Measurements from ENCODE around the gene BRD2.

Gene BRD2

DNA sequence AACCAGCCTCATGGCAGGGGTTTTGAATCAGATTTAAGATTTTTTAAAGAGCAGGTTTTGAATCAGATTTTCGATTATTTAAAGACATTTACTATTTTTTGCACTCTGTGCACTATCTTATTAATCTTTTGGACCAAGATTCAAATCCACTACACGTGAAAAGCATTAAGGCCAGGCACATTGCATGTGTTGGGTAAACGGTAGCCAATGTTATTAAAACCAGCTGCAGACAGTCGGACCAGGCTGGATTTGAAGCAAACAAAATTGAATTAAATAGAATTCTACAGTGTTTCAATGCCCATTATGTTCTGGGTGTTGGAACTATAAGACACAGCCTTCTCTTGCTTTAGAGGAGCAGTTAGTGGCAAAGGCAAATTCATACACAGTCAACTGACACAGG, 33.3 kb downstream of the BRD2 start:
- no peak for DNase-seq

DNA sequence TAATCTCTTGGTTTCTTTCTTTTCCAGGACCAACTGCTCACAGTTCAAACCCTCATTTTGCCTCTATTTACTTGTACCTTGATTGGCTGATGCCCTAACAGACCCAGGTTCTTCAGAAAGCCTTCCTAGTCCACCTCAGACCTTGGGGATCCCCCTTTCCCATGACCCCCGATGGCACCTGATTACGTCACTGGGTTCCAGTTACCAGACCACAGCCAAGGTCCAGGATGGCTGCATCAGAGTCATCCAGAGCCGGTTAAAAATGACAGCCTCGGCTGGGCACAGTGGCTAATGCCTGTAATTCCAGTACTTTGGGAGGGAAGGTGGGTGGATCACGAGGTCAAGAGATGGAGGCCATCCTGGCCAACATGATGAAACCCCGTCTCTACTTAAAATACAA, 36.5 kb downstream of the BRD2 start:
- no peak for DNase-seq

- no peak for DNase-seq
Observed at GRCh38 chr6:33007831-33008400, 39.5 kb downstream of the BRD2 start.

DNA sequence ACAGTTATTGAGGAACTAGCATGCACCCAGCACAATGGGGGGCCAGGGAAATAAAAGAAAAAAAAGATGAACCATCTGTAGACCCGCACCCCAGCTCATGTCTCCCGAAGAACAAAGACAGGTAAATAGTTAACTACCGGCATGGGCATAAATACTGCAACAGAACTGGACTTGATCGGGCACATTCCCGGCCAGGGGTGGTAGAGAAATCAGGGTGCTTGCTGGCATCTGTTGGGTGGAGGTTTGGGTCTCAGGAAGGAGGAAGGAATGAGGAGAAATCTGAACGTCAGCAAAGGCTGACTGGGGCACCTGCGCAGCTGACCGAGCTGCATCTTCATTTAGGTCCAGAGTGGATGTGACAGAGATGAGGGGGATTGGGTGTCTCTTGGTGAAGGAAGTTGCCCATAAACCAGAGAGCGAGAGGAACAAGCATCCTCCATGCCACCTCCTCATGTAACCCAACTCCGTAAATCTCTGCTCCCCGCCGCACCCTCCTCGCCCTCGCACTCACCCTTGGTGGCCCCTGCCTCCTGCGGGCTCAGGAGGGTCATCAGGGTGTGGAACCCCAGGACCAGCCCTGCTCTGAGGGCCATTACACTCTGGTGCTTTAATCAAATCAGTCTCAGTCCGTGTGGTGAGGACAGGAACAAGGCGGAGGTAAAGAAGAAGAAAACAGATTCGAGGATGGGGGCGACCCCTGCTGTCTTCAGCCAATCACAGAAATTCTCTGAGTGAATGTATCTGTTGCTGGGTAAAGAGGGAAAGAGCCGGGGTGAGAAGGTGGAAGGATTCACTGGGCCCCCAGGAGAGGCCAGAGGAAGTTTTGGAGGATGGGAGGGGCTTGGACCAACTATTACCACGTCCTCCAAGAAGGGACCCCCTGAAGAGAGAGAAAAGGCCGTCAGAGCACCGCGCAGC, 40.8 kb downstream of the BRD2 start, which contains the start of gene HLA-DOA:
Gene HLA-DOA (minus strand): TSS at position 648 of the 918 bp plus-strand sequence.
- no peak for DNase-seq

- DNase-seq: no peak
Observed at GRCh38 chr6:33010356-33010755, 42.0 kb downstream of the BRD2 start.

DNA sequence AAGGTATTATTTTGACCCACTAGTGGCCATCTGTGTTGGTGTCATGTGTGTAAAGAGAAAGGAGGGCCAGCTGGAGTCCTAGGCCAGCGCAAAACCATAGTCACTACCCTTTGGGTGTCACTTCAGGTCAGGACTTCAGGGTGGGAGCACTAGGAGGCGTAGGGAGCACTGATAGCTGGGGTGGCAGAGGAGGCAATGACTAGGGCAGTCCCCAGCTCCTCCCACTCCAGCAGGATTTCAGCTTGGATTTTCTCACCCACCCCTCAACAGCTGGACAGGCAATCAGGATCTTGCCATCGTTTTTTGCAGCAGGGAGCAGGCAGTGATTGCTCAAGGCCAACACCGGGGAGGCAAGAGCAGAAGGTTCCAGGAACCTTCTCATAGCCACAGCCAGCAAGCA, 45.2 kb downstream of the BRD2 start:
- no peak for DNase-seq

DNA sequence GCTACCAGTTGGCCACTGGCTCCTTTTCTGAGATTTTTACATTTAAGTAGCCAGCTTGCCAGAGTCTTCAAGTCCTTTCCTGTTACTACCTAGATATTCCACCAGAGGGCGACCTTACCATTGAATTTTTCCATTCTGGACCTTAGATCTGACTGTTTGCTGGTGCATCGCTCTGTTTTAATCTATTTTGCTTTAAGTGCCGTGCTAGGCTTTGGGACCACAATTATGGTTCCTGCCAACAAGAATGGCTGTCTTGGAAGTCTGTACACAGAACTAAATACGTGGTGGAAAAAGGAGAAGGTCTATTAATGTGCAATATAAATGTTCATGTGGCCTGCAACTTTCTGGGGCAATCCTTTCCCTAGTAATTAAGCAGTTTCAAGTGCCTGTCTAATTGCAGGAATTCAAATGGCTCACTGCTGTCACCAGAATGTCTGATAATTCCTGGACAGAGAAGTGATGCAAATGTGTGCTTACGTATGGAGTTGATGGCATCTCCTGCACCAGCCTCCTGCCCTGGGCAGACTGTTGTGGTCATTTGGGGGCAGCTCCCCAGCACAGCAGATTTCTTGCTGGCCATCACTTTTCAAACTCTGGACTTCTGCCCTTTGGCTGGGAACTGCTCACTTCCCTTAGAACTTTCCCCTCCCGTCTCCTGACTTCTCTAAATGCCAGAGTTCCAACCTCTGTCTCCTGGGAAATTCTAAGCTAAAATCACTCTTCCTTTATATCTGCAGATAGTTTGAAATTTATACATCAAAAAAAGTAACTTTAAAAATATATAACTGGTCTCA, 46.6 kb downstream of the BRD2 start:
- DNase-seq: peak; percentile 71

- DNase-seq: no peak
Observed at GRCh38 chr6:33015798-33016197, 47.4 kb downstream of the BRD2 start.

DNA sequence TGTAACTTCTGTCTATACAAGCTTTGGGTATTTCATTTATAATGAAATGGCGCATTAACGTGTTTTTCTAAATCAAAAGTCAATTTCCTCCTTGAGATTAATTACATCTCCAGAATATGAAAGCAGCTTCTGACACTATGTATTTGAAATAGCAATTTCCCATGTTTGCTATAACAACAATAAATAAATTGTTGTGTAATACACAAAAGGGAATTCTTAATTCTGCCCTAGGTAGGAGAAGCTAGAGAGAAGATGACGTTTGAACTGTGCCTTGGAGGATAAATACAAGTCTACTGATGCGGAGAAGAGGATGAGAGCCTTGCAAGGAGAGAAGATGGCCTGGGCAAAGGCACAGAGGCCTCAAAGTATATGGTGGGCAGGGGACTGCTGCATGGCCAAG, 48.6 kb downstream of the BRD2 start:
- DNase-seq: no peak

GRCh38 chr6:33017694-33018353, 49.4 kb downstream of the BRD2 start:
- no peak for DNase-seq

GRCh38 chr6:33018418-33018817, 50.0 kb downstream of the BRD2 start:
- DNase-seq: no peak

DNA sequence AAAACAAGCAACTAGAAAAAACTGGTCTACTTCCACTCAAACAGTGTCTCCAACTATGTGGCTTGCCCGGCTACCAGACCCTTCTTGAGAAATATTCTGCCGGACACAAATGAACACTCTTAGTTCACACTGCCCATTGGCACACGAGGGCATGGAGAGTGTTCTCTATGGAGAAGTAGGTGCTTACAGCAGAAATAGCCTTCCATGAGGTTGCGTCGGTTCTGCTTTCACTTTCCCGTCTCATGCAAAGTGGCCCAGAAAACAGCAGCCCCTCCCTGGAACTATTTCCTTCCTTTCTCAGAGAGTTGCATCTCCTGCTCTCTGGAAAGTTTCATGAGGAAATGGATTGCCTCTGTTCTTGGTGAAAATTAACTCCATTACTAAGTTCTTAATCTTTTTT, 50.5 kb downstream of the BRD2 start:
- no peak for DNase-seq

- no peak for DNase-seq
Observed at GRCh38 chr6:33019372-33019771, 51.0 kb downstream of the BRD2 start.

DNA sequence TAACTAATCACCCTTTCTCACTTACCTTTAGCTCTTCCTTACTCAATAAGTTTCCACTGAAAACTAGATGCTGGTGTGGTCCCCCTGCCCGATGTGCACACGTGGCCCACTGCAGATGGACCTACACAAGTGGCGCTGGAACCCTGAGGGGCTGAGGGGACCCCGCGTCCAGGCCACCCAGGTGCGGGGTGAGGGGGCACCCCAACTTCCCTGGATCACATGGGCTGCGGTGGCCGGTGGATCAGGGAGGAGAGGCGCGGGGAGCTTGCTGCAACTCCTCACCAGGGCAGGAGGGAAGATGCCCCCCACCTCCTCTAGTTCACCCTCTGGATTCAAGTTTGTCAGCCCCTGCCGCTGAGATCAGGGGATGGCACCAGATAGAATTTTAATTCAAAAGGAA, 53.5 kb downstream of the BRD2 start:
- no peak for DNase-seq

- no peak for DNase-seq
Observed at GRCh38 chr6:33023536-33023935, 55.1 kb downstream of the BRD2 start.

GRCh38 chr6:33024521-33024920, 56.1 kb downstream of the BRD2 start:
- DNase-seq: no peak

DNA sequence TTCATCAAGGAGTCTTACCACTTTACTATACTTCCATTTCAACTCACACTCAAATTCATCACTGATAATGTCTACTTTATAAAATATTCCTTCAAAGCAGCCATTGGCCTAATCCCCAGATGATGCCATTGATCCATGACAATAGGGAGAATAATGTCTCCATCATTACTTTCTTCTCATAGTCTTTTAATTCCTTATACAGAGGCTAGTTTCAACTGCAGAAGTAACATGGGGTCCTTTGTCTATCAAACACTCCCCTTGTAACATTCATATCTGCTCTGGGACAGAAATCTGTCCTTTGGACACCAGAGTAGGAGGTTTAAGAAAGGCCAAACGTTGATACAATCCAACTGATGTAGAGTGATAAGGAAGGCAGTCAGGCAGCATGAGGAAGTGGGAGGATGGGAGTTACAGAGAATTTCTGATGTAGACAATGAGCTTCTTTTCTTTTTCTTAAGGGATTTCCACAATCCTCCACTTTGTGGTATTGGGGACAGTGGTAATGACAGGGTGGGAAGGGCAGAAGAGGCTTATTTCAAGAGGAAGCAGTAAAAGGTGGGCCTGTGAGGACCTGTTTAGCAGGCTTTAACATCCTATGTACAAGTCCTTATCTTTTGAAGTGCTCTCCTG, 59.9 kb downstream of the BRD2 start:
- DNase-seq: no peak

GRCh38 chr6:33029328-33030184, 61.2 kb downstream of the BRD2 start:
- no peak for DNase-seq

- no peak for DNase-seq
Observed at GRCh38 chr6:33030245-33030644, 61.9 kb downstream of the BRD2 start.

Data from NCI-H2029 treated with DMSO at 0.1 percent for 48 hours (cell line).